K562 (cell line): Measurements from ENCODE around the gene CAPN8. TPM values are rescaled to one million over a fixed set of nuclear protein-coding genes. Genes with fewer than 3 reads are reported as not detected.

ENCODE experiments used
- DEAF1 ChIP-seq: fragments of 450-650 bp; formaldehyde crosslinking; IDR thresholded peaks from 2 replicates; pipeline ENCODE4 v1.4.0; 2020; ENCODE audit warnings: mild to moderate bottlenecking, moderate library complexity
- KDM2B ChIP-seq: fragments of 250-450 bp; sonication (Bioruptor Pico); IDR thresholded peaks from 2 replicates; pipeline ENCODE4 v1.8.0; 2021; ENCODE audit warnings: mild to moderate bottlenecking, moderate library complexity
- PCBP1 ChIP-seq: fragments of 200-400 bp; formaldehyde crosslinking; IDR thresholded peaks from 2 replicates; pipeline ENCODE4 v1.6.1; 2018; ENCODE audit warnings: mild to moderate bottlenecking, low read depth, low read length; ENCODE audit not compliant: poor library complexity, severe bottlenecking
- PHF20 ChIP-seq: fragments of 450-650 bp; IDR thresholded peaks from 2 replicates; pipeline ENCODE4 v1.6.1; 2018; ENCODE audit not compliant: partially characterized antibody
- RBM14 ChIP-seq: fragments of 200-400 bp; formaldehyde crosslinking; IDR thresholded peaks from 2 replicates; pipeline ENCODE4 v1.6.1; 2018; ENCODE audit warnings: low read depth, mild to moderate bottlenecking, low read length, moderate library complexity, borderline replicate concordance; ENCODE audit not compliant: insufficient read depth
- REST ChIP-seq, 2 experiments: fragments of 450-650 bp; formaldehyde crosslinking in 1 of 2; IDR thresholded peaks; 2 replicates each; pipeline versions ENCODE4 v1.4.0 to v1.6.1; 2014 to 2020; ENCODE audit warnings: mild to moderate bottlenecking in 2 of 2, borderline replicate concordance in 1 of 2, low read depth in 1 of 2
- RNF219 ChIP-seq: fragments of 250-450 bp; sonication (Bioruptor Pico); IDR thresholded peaks from 2 replicates; pipeline ENCODE4 v1.5.0; 2022; ENCODE audit warnings: mild to moderate bottlenecking
- USF2 ChIP-seq: sonication (generic); formaldehyde crosslinking; IDR thresholded peaks from 2 replicates; pipeline ENCODE4 v1.5.0; 2020; ENCODE audit warnings: missing genetic modification reagents
- ZBTB1 ChIP-seq: sonication (generic); formaldehyde crosslinking; IDR thresholded peaks from 2 replicates; pipeline ENCODE4 v1.8.1; 2023; ENCODE audit warnings: missing genetic modification reagents, low read depth, mild to moderate bottlenecking, borderline replicate concordance
- ZNF217 ChIP-seq: sonication (generic); formaldehyde crosslinking; IDR thresholded peaks from 2 replicates; pipeline ENCODE4 v1.8.0; 2022; ENCODE audit warnings: mild to moderate bottlenecking, missing genetic modification reagents
- ZNF311 ChIP-seq: fragments of 250-450 bp; sonication (Bioruptor Pico); IDR thresholded peaks from 2 replicates; pipeline ENCODE4 v1.4.0; 2020; ENCODE audit warnings: mild to moderate bottlenecking, moderate library complexity
- ZNF41 ChIP-seq: fragments of 250-450 bp; sonication (Bioruptor Pico); conservative IDR thresholded peaks from 2 replicates; pipeline ENCODE4 v1.4.0; 2020; ENCODE audit warnings: mild to moderate bottlenecking
- polyA plus RNA-seq, 8 experiments: library from polyadenylated mRNA; depleted of rRNA in 4 of 8; stranded (reverse) in 5 of 8; unstranded in 3 of 8; fragments of >200 nt; fragmentation: Nextera tagmentation in 2 of 8; fragmentation: Illumina TruSeq in 1 of 8; extraction: Ambion mirVana in 2 of 8; extraction: Trizol in 1 of 8; gene quantifications; 2 replicates each; pipeline versions ENCODE4 v1.2.1 to v1.2.3, GENCODE V29; 2011 to 2014; ENCODE audit warnings: inconsistent platforms in 1 of 8, missing spikeins in 1 of 8
- total RNA-seq, 7 experiments: library from RNA; depleted of rRNA in 6 of 7; stranded (reverse); fragments of >200 nt in 6 of 7; fragmentation: Illumina TruSeq in 2 of 7; extraction: Trizol in 2 of 7; gene quantifications; 2 replicates each; pipeline versions ENCODE4 v1.2.1 to v1.2.3, GENCODE V29; 2011 to 2021; ENCODE audit warnings: low replicate concordance in 1 of 7

Gene CAPN8
- total and polyA plus RNA-seq, 9 of the 15 experiments (the other 6 are each of a cell fraction or from before 2014, with no cell fraction given): 0.06 TPM; not detected in 8

GRCh38 chr1:223712194-223712849 lies 46.8 kb upstream of the CAPN8 start, which contains the start of gene CAPN2 (continued):
- TF ChIP-seq REST (IDR thresholded peaks at IDR 0.05; ENCODE audit: borderline replicate concordance) (peak; percentile 92), REST (CRISPR knock-in tag; IDR thresholded peaks at IDR 0.05; ENCODE audit: low read depth) (peak; percentile 82), DEAF1 (CRISPR knock-in tag) (peak; percentile 44; the same call in 1 of the 2 replicates), RBM14 (0 out of 2 replicates have a peak, but pooled peaks have one; percentile 71), KDM2B (CRISPR knock-in tag) (peak; percentile 73; the same call in 1 of the 2 replicates), RNF219 (CRISPR knock-in tag) (no peak), ZNF41 (peak; percentile 56; the same call in 1 of the 2 replicates), ZNF217 (CRISPR knock-in tag) (no peak), PCBP1 (no peak), ZBTB1 (peak; percentile 71), ZNF311 (no peak), USF2 (CRISPR knock-in tag) (no peak), PHF20 (no peak)
